Erythroblast (primary cell): ENCODE results near the gene TSPY1.
"Not testable (repeated sequence)": the region's sequence is repeated elsewhere in the genome, so short reads cannot be mapped to it uniquely, and the experiment has no call there.

Experiments used
- GATA1 ChIP-seq: IDR thresholded peaks from 2 replicates; pipeline ENCODE4 v1.6.1; 2011; ENCODE audit warnings: low read depth, mild to moderate bottlenecking, control low read depth, low read length, moderate library complexity
- POLR2A ChIP-seq: IDR thresholded peaks from 2 replicates; pipeline ENCODE4 v1.6.1; 2011; ENCODE audit warnings: mild to moderate bottlenecking, low read length

- not testable (repeated sequence) for TF ChIP-seq POLR2A, GATA1
Measured at GRCh38 chrY:9486967-9487366, 20.2 kb downstream of the TSPY1 start, which contains the start of gene TSPY9.
